Activated CD4-positive, alpha-beta T cell treated with anti-CD3 and anti-CD28 coated beads for 36 hours (primary cell): Measurements from ENCODE around the gene NUP98. TPM values are rescaled to one million over a fixed set of nuclear protein-coding genes. Genes with fewer than 3 reads are reported as not detected.

Experiments
- ATAC-seq: fragments of 200-7000 bp; cut with Tn5 transposase; one replicate; pipeline ENCODE4 v1.10.0; 2021; ENCODE audit warnings: mild to moderate bottlenecking, moderate library complexity
- CTCF ChIA-PET: fragments of 350-600 bp; sonication (Branson Sonifier 250); formaldehyde crosslinking; loops from one replicate; lab custom pipeline; 2021; ENCODE audit warnings: antibody characterized with exemption; lab: Charles Lee
- POLR2A ChIA-PET: fragments of 350-600 bp; sonication (Branson Sonifier 250); formaldehyde crosslinking; loops from one replicate; lab custom pipeline; 2021; ENCODE audit warnings: antibody characterized with exemption, inconsistent platforms; lab: Charles Lee
- DNase-seq: peaks from one replicate; pipeline ENCODE4 v3.0.0-alpha.2; 2020
- H3K27ac Mint-ChIP-seq: one replicate; pipeline ENCODE4 v1.8.0; 2021; ENCODE audit warnings: mixed read lengths
- H3K27me3 Mint-ChIP-seq: one replicate; pipeline ENCODE4 v1.8.0; 2021; ENCODE audit warnings: mixed read lengths
- H3K36me3 Mint-ChIP-seq: one replicate; pipeline ENCODE4 v1.8.0; 2021; ENCODE audit warnings: low read depth, mixed read lengths
- H3K4me1 Mint-ChIP-seq: one replicate; pipeline ENCODE4 v1.8.0; 2021; ENCODE audit warnings: mixed read lengths
- H3K4me3 Mint-ChIP-seq: one replicate; pipeline ENCODE4 v1.8.0; 2021; ENCODE audit warnings: mild to moderate bottlenecking, moderate library complexity, mixed read lengths
- H3K9me3 Mint-ChIP-seq: one replicate; pipeline ENCODE4 v1.8.0; 2021; ENCODE audit warnings: low read depth, mixed read lengths
- intact Hi-C, 2 experiments: fragments of 100-400 bp; cut with DNase I in 1 of 2; cut with micrococcal nuclease in 1 of 2; formaldehyde crosslinking; loops; one replicate each; pipeline versions ENCODE4 v1.14.2 to v1.15.1; 2022 to 2024; cut with DNase I, micrococcal nuclease
- total RNA-seq, 2 experiments: library from RNA; stranded (reverse); gene quantifications; one replicate each; pipeline ENCODE4 v1.2.3, GENCODE V29; 2021

Gene NUP98
- 100 to 1,000 TPM in 1 of 2 experiments, 10 to 100 TPM in 1; 96.0 to 134 TPM for total RNA-seq

GRCh38 chr11:3797329-3798090 is at the start of gene NUP98:
Gene NUP98 (minus strand): TSS chr11:3797554. CDS start chr11:3782117, 15,437 bp downstream.
- ATAC-seq (peak; percentile 98), DNase-seq (peak; percentile 100)
- no peaks in the 10 kb centered on the region for H3K9me3 Mint-ChIP-seq
- H3K4me1 Mint-ChIP-seq = peaks cover 39% of the 10 kb centered on the region
- ChIA-PET CTCF (interaction anchor here (0.6 to 3.5 kb wide), 5 partner anchors 11 to 275 kb away, joined by 3 to 33 read pairs (median 3); partner anchors contain the start of gene PGAP2), POLR2A (interaction anchor here (0.6 to 1.4 kb wide), 9 partner anchors 12 to 418 kb away, joined by 3 to 8 read pairs (median 4); partner anchors contain the start of genes RHOG, RRM1, STIM1 and ZNF195)
- H3K27ac Mint-ChIP-seq = peak within 1 kb of the TSS; percentile 100
- intact Hi-C loops = loop anchor here (1.0 to 5.0 kb wide), 9 partner anchors 11 to 740 kb away; partner anchors contain the start of genes PGAP2 (in 2 of the 2), CARS1 (in 1 of the 2), RRM1 (in 1 of the 2) and STIM1 (in 1 of the 2)
- peak within 1 kb of the TSS; percentile 99 for H3K4me3 Mint-ChIP-seq
- H3K36me3 Mint-ChIP-seq = peaks cover 36% of the 10 kb centered on the region
- no peaks in the 10 kb centered on the region for H3K27me3 Mint-ChIP-seq

GRCh38 chr11:3845670-3846069 is 48.3 kb upstream of the NUP98 start:
- DNase-seq = no peak
- ChIA-PET CTCF (interaction anchor here (0.6 to 11.0 kb wide), 4 partner anchors 7 to 225 kb away, joined by 3 to 299 read pairs (median 111); partner anchors contain the start of gene STIM1), POLR2A (no interaction called here)
- no peak overlapping the region for H3K4me3 Mint-ChIP-seq
- no peaks in the 10 kb centered on the region for H3K9me3 Mint-ChIP-seq
- intact Hi-C loops = no loop called here
- H3K27ac Mint-ChIP-seq = no peak overlapping the region
- peaks cover 41% of the 10 kb centered on the region for H3K4me1 Mint-ChIP-seq
- no peaks in the 10 kb centered on the region for H3K27me3 Mint-ChIP-seq
- no peak for ATAC-seq
- no peaks in the 10 kb centered on the region for H3K36me3 Mint-ChIP-seq

- Mint-ChIP-seq H3K36me3 (no peaks in the 10 kb centered on the region), H3K27me3 (no peaks in the 10 kb centered on the region), H3K4me3 (no peak overlapping the region), H3K9me3 (no peaks in the 10 kb centered on the region), H3K27ac (no peak overlapping the region), H3K4me1 (peaks cover 41% of the 10 kb centered on the region)
- ATAC-seq (no peak), DNase-seq (no peak)
- intact Hi-C loops = no loop called here
- ChIA-PET CTCF (interaction anchor here (10.4 to 11.0 kb wide), 2 partner anchors 7 to 226 kb away, joined by 218 to 299 read pairs; partner anchors contain the start of gene STIM1), POLR2A (no interaction called here)
These were observed 47.9 kb upstream of the NUP98 start for GRCh38 chr11:3845246-3845645.

GRCh38 chr11:3843326-3843725 is 46.0 kb upstream of the NUP98 start:
- CTCF ChIA-PET = interaction anchor here (0.6 to 10.4 kb wide), 8 partner anchors 9 to 238 kb away, joined by 3 to 218 read pairs (median 3); partner anchors contain the start of gene STIM1
- intact Hi-C loops = no loop called here
- POLR2A ChIA-PET = interaction anchor here (0.6 to 1.8 kb wide), 2 partner anchors 11 to 550 kb away, joined by 3 to 8 read pairs; partner anchors contain the start of gene TRIM21
- H3K36me3 Mint-ChIP-seq = peaks cover 18% of the 10 kb centered on the region
- peaks cover 40% of the 10 kb centered on the region for H3K4me1 Mint-ChIP-seq
- no peak for DNase-seq
- no peaks in the 10 kb centered on the region for H3K9me3 Mint-ChIP-seq
- H3K4me3 Mint-ChIP-seq = no peak overlapping the region
- no peaks in the 10 kb centered on the region for H3K27me3 Mint-ChIP-seq
- no peak for ATAC-seq
- H3K27ac Mint-ChIP-seq = peak overlapping the region; percentile 59

- no peaks in the 10 kb centered on the region for H3K27me3 Mint-ChIP-seq
- DNase-seq = peak; percentile 97
- POLR2A ChIA-PET = interaction anchor here (0.5 to 4.1 kb wide), 17 partner anchors 9 to 257 kb away, joined by 3 to 69 read pairs (median 5); partner anchors contain the start of gene STIM1
- CTCF ChIA-PET = interaction anchor here (0.6 to 10.4 kb wide), 22 partner anchors 9 to 234 kb away, joined by 3 to 218 read pairs (median 4); partner anchors contain the start of gene STIM1
- peak overlapping the region; percentile 93 for H3K4me3 Mint-ChIP-seq
- H3K36me3 Mint-ChIP-seq = peaks cover 30% of the 10 kb centered on the region
- H3K9me3 Mint-ChIP-seq = no peaks in the 10 kb centered on the region
- H3K4me1 Mint-ChIP-seq = peaks cover 54% of the 10 kb centered on the region
- intact Hi-C loops = loop anchor here (1.0 to 2.0 kb wide), 9 partner anchors 10 to 419 kb away; partner anchors contain the start of genes NUP98 (in 2 of the 2), PGAP2 (in 1 of the 2) and RRM1 (in 1 of the 2)
- peak overlapping the region; percentile 93 for H3K27ac Mint-ChIP-seq
- peak; percentile 30 for ATAC-seq
These were observed 44.3 kb upstream of the NUP98 start for GRCh38 chr11:3841426-3842350.

- H3K4me1 Mint-ChIP-seq = peaks cover 62% of the 10 kb centered on the region
- H3K4me3 Mint-ChIP-seq = peak within 1 kb of the TSS; percentile 93
- no peaks in the 10 kb centered on the region for H3K27me3 Mint-ChIP-seq
- ChIA-PET CTCF (interaction anchor here (0.6 to 10.4 kb wide), 21 partner anchors 8 to 1333 kb away, joined by 3 to 218 read pairs (median 4); partner anchors contain the start of gene STIM1), POLR2A (interaction anchor here (0.5 to 4.1 kb wide), 16 partner anchors 9 to 258 kb away, joined by 3 to 69 read pairs (median 5); partner anchors contain the start of gene STIM1)
- peaks cover 36% of the 10 kb centered on the region for H3K36me3 Mint-ChIP-seq
- H3K9me3 Mint-ChIP-seq = no peaks in the 10 kb centered on the region
- DNase-seq (no peak), ATAC-seq (peak; percentile 84)
- intact Hi-C loops = loop anchor here (1.0 to 2.0 kb wide), 9 partner anchors 10 to 418 kb away; partner anchors contain the start of genes NUP98 (in 2 of the 2), PGAP2 (in 1 of the 2) and RRM1 (in 1 of the 2)
- H3K27ac Mint-ChIP-seq = peak within 1 kb of the TSS; percentile 97
These were observed 43.6 kb upstream of the NUP98 start, which contains the start of gene RHOG for GRCh38 chr11:3840870-3841425. Gene RHOG (minus strand): TSS chr11:3840959. CDS start chr11:3828138, 12,821 bp downstream.

- Mint-ChIP-seq H3K4me1 (peaks cover 65% of the 10 kb centered on the region), H3K9me3 (no peaks in the 10 kb centered on the region), H3K27me3 (no peaks in the 10 kb centered on the region), H3K27ac (peak overlapping the region; percentile 97), H3K36me3 (peaks cover 43% of the 10 kb centered on the region), H3K4me3 (peak overlapping the region; percentile 93)
- ATAC-seq = no peak
- CTCF ChIA-PET = interaction anchor here (0.6 to 10.4 kb wide), 13 partner anchors 8 to 1333 kb away, joined by 3 to 218 read pairs (median 4); partner anchors contain the start of gene STIM1
- intact Hi-C loops = loop anchor here in 1 of 2 experiments (2.0 kb wide), 1 partner anchor 417 kb away; no protein-coding TSS in a partner anchor
- DNase-seq = peak; percentile 65
- POLR2A ChIA-PET = interaction anchor here (0.7 to 4.1 kb wide), 10 partner anchors 9 to 233 kb away, joined by 3 to 69 read pairs (median 6); partner anchors contain the start of gene STIM1
These were observed 42.9 kb upstream of the NUP98 start for GRCh38 chr11:3840004-3840869.

GRCh38 chr11:3838504-3838903 is 41.1 kb upstream of the NUP98 start:
- Mint-ChIP-seq H3K4me3 (peak overlapping the region; percentile 93), H3K27ac (peak overlapping the region; percentile 97), H3K27me3 (no peaks in the 10 kb centered on the region), H3K36me3 (peaks cover 61% of the 10 kb centered on the region), H3K4me1 (peaks cover 68% of the 10 kb centered on the region), H3K9me3 (no peaks in the 10 kb centered on the region)
- ChIA-PET CTCF (interaction anchor here (0.7 to 10.4 kb wide), 8 partner anchors 8 to 244 kb away, joined by 3 to 218 read pairs (median 4); partner anchors contain the start of genes PGAP2 and STIM1), POLR2A (interaction anchor here (0.7 to 4.1 kb wide), 4 partner anchors 12 to 220 kb away, joined by 3 to 69 read pairs (median 3); partner anchors contain the start of gene STIM1)
- DNase-seq = no peak
- intact Hi-C loops = loop anchor here in 1 of 2 experiments (2.0 kb wide), 1 partner anchor 14 kb away; no protein-coding TSS in a partner anchor
- no peak for ATAC-seq

- peak overlapping the region; percentile 97 for H3K27ac Mint-ChIP-seq
- no peaks in the 10 kb centered on the region for H3K27me3 Mint-ChIP-seq
- peaks cover 67% of the 10 kb centered on the region for H3K36me3 Mint-ChIP-seq
- H3K9me3 Mint-ChIP-seq = no peaks in the 10 kb centered on the region
- no peak for ATAC-seq
- POLR2A ChIA-PET = interaction anchor here (0.6 to 1.4 kb wide), 5 partner anchors 12 to 253 kb away, joined by 3 read pairs; partner anchors contain the start of gene PGAP2
- DNase-seq = no peak
- CTCF ChIA-PET = interaction anchor here (0.8 to 10.4 kb wide), 6 partner anchors 15 to 235 kb away, joined by 3 to 218 read pairs (median 6); partner anchors contain the start of genes PGAP2 and STIM1
- peaks cover 68% of the 10 kb centered on the region for H3K4me1 Mint-ChIP-seq
- peak overlapping the region; percentile 93 for H3K4me3 Mint-ChIP-seq
- intact Hi-C loops = loop anchor here in 1 of 2 experiments (2.0 kb wide), 1 partner anchor 13 kb away; no protein-coding TSS in a partner anchor
These were observed 40.4 kb upstream of the NUP98 start for GRCh38 chr11:3837793-3838192.
